ENCODE data around the gene CSTPP1.

DNA sequence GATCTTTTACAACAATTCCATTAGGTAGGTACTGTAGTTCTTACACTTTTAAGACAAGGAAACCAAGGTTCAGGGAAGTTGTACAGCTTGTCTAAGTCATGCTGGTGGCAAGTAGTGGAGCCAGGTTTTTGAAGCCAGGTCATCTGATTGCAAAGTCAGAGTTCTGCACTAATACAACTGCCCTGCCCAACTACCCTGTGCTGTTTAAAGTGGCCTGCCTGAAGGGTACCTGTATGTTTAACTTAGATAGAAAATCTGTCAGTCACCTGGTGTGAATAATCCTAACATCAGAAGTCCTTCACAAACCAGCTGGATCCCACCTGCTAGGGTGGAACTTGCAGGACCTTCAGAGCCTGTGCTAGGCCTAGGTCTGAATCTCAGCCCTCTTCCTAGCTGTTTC lies 195.9 kb downstream of the CSTPP1 start:
- TF ChIP-seq EZH2phosphoT487 (IDR thresholded peaks at IDR 0.05), result no peak
- TF ChIP-seq, protein P1, sequence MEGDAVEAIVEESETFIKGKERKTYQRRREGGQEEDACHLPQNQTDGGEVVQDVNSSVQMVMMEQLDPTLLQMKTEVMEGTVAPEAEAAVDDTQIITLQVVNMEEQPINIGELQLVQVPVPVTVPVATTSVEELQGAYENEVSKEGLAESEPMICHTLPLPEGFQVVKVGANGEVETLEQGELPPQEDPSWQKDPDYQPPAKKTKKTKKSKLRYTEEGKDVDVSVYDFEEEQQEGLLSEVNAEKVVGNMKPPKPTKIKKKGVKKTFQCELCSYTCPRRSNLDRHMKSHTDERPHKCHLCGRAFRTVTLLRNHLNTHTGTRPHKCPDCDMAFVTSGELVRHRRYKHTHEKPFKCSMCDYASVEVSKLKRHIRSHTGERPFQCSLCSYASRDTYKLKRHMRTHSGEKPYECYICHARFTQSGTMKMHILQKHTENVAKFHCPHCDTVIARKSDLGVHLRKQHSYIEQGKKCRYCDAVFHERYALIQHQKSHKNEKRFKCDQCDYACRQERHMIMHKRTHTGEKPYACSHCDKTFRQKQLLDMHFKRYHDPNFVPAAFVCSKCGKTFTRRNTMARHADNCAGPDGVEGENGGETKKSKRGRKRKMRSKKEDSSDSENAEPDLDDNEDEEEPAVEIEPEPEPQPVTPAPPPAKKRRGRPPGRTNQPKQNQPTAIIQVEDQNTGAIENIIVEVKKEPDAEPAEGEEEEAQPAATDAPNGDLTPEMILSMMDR (IDR thresholded peaks at IDR 0.05), result no peak
- no peak for TF ChIP-seq EZH2 (IDR thresholded peaks at IDR 0.05)
